ENCODE data around the gene EFCAB9.

Gene EFCAB9

DNA sequence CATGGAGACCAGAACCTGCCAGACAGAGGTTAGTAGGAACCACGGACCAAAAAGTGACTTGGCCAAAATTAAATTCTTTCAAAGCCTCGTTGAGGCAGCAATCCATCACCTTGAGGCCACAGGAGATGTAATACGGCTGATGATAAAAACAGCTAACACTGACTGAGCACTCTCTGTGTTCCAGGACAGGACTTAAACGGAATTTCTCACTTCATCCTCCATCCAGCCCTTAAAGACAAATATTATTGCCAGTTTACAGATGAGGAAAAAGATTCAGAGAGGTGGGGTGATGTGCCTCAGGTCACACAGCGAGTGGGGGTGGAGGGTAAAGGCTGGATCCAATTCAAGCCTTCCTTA lies 31.0 kb upstream of the EFCAB9 start:
- H3K4me3 ChIP-seq (replicated peaks; ENCODE audit: low read depth, low read length): no peak overlapping the region
- TF ChIP-seq, protein P1, sequence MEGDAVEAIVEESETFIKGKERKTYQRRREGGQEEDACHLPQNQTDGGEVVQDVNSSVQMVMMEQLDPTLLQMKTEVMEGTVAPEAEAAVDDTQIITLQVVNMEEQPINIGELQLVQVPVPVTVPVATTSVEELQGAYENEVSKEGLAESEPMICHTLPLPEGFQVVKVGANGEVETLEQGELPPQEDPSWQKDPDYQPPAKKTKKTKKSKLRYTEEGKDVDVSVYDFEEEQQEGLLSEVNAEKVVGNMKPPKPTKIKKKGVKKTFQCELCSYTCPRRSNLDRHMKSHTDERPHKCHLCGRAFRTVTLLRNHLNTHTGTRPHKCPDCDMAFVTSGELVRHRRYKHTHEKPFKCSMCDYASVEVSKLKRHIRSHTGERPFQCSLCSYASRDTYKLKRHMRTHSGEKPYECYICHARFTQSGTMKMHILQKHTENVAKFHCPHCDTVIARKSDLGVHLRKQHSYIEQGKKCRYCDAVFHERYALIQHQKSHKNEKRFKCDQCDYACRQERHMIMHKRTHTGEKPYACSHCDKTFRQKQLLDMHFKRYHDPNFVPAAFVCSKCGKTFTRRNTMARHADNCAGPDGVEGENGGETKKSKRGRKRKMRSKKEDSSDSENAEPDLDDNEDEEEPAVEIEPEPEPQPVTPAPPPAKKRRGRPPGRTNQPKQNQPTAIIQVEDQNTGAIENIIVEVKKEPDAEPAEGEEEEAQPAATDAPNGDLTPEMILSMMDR (IDR thresholded peaks at IDR 0.05; ENCODE audit: insufficient read depth, low read length, poor library complexity, severe bottlenecking): no peak
- no peak for DNase-seq (ENCODE audit: extremely low read depth, insufficient read length)
- no peaks in the 10 kb centered on the region for H3K27me3 ChIP-seq (replicated peaks; ENCODE audit: control insufficient read depth, insufficient read depth, low read length)
- peaks cover 15% of the 10 kb centered on the region for H3K36me3 ChIP-seq (ENCODE audit: control insufficient read depth, insufficient read depth, low read length)

DNA sequence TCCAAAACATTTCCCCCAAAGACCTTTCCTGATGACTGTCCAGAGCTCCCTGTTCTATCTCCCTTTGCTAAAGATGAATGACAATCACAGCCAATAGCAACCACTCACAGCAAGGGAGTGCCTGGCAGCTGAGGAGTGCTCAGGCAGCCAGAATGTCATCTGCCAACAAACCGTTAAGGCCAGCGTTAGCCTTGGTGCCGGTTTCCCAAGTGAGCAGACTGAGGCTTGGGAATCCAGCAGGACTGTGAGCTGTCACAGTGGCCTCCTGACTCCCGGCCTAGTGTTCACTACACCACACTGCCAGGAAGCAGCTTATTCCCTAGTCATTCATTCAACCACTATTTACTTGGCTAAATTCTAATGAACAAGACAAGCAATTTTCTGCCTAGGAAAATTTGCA lies 30.6 kb upstream of the EFCAB9 start:
- TF ChIP-seq, protein P1 (IDR thresholded peaks at IDR 0.05; ENCODE audit: insufficient read depth, low read length, poor library complexity, severe bottlenecking): no peak
- no peak for DNase-seq (ENCODE audit: extremely low read depth, insufficient read length)
- no peak overlapping the region for H3K4me3 ChIP-seq (replicated peaks; ENCODE audit: low read depth, low read length)
- peaks cover 19% of the 10 kb centered on the region for H3K36me3 ChIP-seq (ENCODE audit: control insufficient read depth, insufficient read depth, low read length)
- H3K27me3 ChIP-seq (replicated peaks; ENCODE audit: control insufficient read depth, insufficient read depth, low read length): no peaks in the 10 kb centered on the region

DNA sequence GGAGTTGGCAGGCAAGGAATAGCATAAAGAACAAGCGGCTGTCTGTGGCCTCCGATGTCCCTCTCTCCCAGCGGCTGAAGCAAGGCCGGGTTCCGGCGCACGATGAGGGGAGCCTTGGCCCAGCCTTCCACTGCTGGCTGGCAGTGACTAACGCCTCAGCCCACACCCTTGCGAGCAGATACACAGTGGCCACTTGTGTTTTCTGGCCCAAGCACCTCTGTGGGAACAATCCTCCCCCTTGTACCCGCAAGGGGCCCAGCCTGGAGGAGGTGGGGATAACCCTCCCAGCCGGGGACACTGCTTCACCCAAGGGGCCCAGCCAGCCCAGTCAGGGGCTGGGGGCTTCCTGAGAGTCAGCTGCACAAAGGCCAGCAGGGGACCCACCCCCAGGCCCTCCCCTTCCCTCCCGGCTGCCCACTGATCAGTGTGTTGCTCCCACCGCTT lies 29.2 kb upstream of the EFCAB9 start:
- Histone ChIP-seq H3K27me3 (replicated peaks; ENCODE audit: control insufficient read depth, insufficient read depth, low read length) (no peaks in the 10 kb centered on the region), H3K36me3 (ENCODE audit: control insufficient read depth, insufficient read depth, low read length) (peaks cover 19% of the 10 kb centered on the region), H3K4me3 (replicated peaks; ENCODE audit: low read depth, low read length) (no peak overlapping the region)
- no peak for DNase-seq (ENCODE audit: extremely low read depth, insufficient read length)
- TF ChIP-seq, protein P1 (IDR thresholded peaks at IDR 0.05; ENCODE audit: insufficient read depth, low read length, poor library complexity, severe bottlenecking): no peak

DNA sequence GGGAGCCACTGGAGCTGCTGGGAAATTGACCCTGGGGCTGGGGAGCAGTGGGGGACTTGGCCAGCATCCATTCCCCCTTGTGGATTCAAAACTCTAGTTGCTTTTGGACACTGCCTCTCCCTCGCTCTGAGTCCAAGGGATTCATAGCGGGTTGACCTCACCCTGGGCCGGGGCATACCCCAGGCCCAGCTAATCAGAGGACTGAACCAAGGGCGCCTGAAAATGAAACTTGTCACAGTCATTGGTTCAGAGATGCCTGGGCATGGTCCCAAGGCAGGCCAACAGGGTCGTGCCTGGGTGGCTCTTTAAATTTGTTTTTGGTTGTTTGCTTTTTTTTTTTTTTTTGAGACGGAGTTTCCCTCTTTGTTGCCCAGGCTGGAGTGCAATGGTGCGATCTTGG lies 28.5 kb upstream of the EFCAB9 start:
- Histone ChIP-seq H3K36me3 (ENCODE audit: control insufficient read depth, insufficient read depth, low read length) (peaks cover 20% of the 10 kb centered on the region), H3K27me3 (replicated peaks; ENCODE audit: control insufficient read depth, insufficient read depth, low read length) (no peaks in the 10 kb centered on the region), H3K4me3 (replicated peaks; ENCODE audit: low read depth, low read length) (no peak overlapping the region)
- TF ChIP-seq, protein P1 (IDR thresholded peaks at IDR 0.05; ENCODE audit: insufficient read depth, low read length, poor library complexity, severe bottlenecking): no peak
- no peak for DNase-seq (ENCODE audit: extremely low read depth, insufficient read length)

DNA sequence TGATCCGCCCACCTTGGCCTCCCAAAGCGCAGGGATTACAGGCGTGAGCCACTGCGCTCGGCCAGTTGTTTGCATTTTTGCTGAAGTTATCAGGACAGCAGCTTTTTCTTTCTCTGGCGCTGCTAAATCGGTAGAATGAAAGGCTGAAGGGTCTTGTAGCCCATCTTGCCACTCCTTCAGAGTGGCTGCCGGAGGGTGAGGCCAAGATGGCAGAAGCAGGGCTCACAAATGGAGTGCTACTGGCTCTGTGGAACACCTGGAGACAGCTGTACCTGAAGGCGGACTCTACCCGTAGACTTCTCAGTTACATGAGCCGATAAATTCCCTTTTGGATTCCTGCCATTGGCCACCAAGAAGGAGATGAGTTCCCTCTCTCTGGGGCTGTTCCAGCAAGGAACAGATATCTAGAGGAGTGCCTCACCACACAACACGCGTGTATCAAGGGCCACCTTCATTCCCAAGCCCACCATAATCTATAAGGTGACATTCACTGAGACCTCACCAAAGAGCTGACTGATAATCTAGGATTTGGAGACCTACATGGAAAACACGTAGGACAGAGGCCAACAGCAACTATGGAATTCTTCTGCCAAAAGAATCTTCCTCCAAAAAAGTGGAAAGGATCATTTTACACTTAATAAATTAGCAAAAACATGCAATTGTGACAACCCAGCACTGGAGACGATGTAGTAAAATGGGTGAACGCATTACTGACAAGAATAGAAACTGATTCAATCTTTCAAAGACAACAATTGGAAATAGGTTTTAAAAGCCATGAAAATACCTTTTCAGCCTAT lies 27.7 kb upstream of the EFCAB9 start:
- Histone ChIP-seq H3K27me3 (replicated peaks; ENCODE audit: control insufficient read depth, insufficient read depth, low read length) (no peaks in the 10 kb centered on the region), H3K4me3 (replicated peaks; ENCODE audit: low read depth, low read length) (no peak overlapping the region), H3K36me3 (ENCODE audit: control insufficient read depth, insufficient read depth, low read length) (peaks cover 26% of the 10 kb centered on the region)
- TF ChIP-seq, protein P1 (IDR thresholded peaks at IDR 0.05; ENCODE audit: insufficient read depth, low read length, poor library complexity, severe bottlenecking): no peak
- no peak for DNase-seq (ENCODE audit: extremely low read depth, insufficient read length)

Data from GM06990 (cell line).